CD14-positive monocyte (primary cell): Measurements from ENCODE around the gene SCP2. TPM values are rescaled to one million over a fixed set of nuclear protein-coding genes. Genes with fewer than 3 reads are reported as not detected.
"Not testable (repeated sequence)": the region's sequence is repeated elsewhere in the genome, so short reads cannot be mapped to it uniquely, and the experiment has no call there.

Source experiments
- DNase-seq, 3 donors: peaks; one replicate each; pipeline ENCODE4 v3.0.0-alpha.2; 2011 to 2022
- H2AFZ ChIP-seq: 2 replicates; pipeline ENCODE4 v1.6.0; 2012; ENCODE audit warnings: mild to moderate bottlenecking, low read depth, low read length, inconsistent platforms; ENCODE audit not compliant: insufficient read depth, poor library complexity, severe bottlenecking
- H3K27ac ChIP-seq, 2 donors: 1 replicate in 1 of 2; 2 replicates in 1 of 2; pipeline ENCODE4 v1.5.1; 2012 to 2013; ENCODE audit warnings: low read length in 2 of 2, control low read depth in 1 of 2, inconsistent platforms in 1 of 2, low read depth in 1 of 2, mild to moderate bottlenecking in 1 of 2
- H3K27me3 ChIP-seq, 2 donors: one replicate each; pipeline versions ENCODE4 v1.6.0 to v1.6.1; 2011 to 2013; ENCODE audit warnings: low read length in 2 of 2; ENCODE audit not compliant: control insufficient read depth in 2 of 2, insufficient read depth in 2 of 2
- H3K36me3 ChIP-seq, 2 donors: replicated peaks in 1 of 2; 1 replicate in 1 of 2; 2 replicates in 1 of 2; pipeline versions ENCODE4 v1.5.1 to v1.6.1; 2012 to 2013; ENCODE audit warnings: low read length in 2 of 2, control low read depth in 1 of 2, inconsistent platforms in 1 of 2, mild to moderate bottlenecking in 1 of 2; ENCODE audit not compliant: insufficient read depth in 2 of 2, control insufficient read depth in 1 of 2
- H3K4me1 ChIP-seq, 2 donors: 1 replicate in 1 of 2; 2 replicates in 1 of 2; pipeline versions ENCODE4 v1.5.1 to v1.6.1; 2012 to 2013; ENCODE audit warnings: low read length in 2 of 2, control low read depth in 1 of 2, inconsistent platforms in 1 of 2, mild to moderate bottlenecking in 1 of 2, moderate library complexity in 1 of 2; ENCODE audit not compliant: insufficient read depth in 2 of 2, control insufficient read depth in 1 of 2
- H3K4me2 ChIP-seq: replicated peaks from 2 replicates; pipeline ENCODE3; 2012; ENCODE audit warnings: low read length, moderate library complexity, mild to moderate bottlenecking; ENCODE audit not compliant: poor library complexity, severe bottlenecking; ENCODE audit errors: extremely low read depth
- H3K4me3 ChIP-seq, 3 experiments: fragments of 200-600 bp in 1 of 3; sonication (generic) in 1 of 3; replicated peaks in 1 of 3; 1 replicate in 2 of 3; 2 replicates in 1 of 3; pipeline ENCODE4 v1.5.1; 2011 to 2013; ENCODE audit warnings: low read length in 3 of 3, mild to moderate bottlenecking in 3 of 3, control low read depth in 2 of 3, low read depth in 2 of 3, inconsistent platforms in 1 of 3, moderate library complexity in 1 of 3
- H3K79me2 ChIP-seq: 2 replicates; pipeline ENCODE4 v1.6.0; 2012; ENCODE audit warnings: mild to moderate bottlenecking, control low read depth, inconsistent platforms, low read length, moderate library complexity; ENCODE audit not compliant: insufficient read depth
- H3K9ac ChIP-seq: 2 replicates; pipeline ENCODE4 v1.6.0; 2017; ENCODE audit warnings: low read length, mild to moderate bottlenecking; ENCODE audit not compliant: insufficient read depth, poor library complexity, severe bottlenecking
- H3K9me3 ChIP-seq, 2 donors: replicated peaks in 1 of 2; 1 replicate in 1 of 2; 2 replicates in 1 of 2; pipeline versions ENCODE4 v1.5.1 to v1.6.1; 2012 to 2013; ENCODE audit warnings: low read length in 2 of 2, control low read depth in 1 of 2; ENCODE audit not compliant: control insufficient read depth in 1 of 2, insufficient read depth in 1 of 2
- H4K20me1 ChIP-seq: 2 replicates; pipeline ENCODE4 v1.6.0; 2012; ENCODE audit warnings: mild to moderate bottlenecking, low read length, control low read depth, moderate library complexity; ENCODE audit not compliant: insufficient read depth
- H3K27ac Mint-ChIP-seq, 7 donors: one replicate each; pipeline ENCODE4 v1.8.0; 2020; ENCODE audit warnings: mild to moderate bottlenecking in 7 of 7, mixed read lengths in 7 of 7, moderate library complexity in 6 of 7, inconsistent platforms in 2 of 7
- H3K27me3 Mint-ChIP-seq, 3 donors: one replicate each; pipeline ENCODE4 v1.8.0; 2021 to 2022; ENCODE audit warnings: low read depth in 3 of 3, mild to moderate bottlenecking in 3 of 3, mixed read lengths in 3 of 3, moderate library complexity in 3 of 3, inconsistent platforms in 1 of 3
- H3K36me3 Mint-ChIP-seq, 2 donors: one replicate each; pipeline ENCODE4 v1.8.0; 2020; ENCODE audit warnings: mixed read lengths in 2 of 2, inconsistent platforms in 1 of 2, mild to moderate bottlenecking in 1 of 2
- H3K4me1 Mint-ChIP-seq: one replicate; pipeline ENCODE4 v1.8.0; 2020; ENCODE audit warnings: mild to moderate bottlenecking, mixed read lengths
- H3K4me3 Mint-ChIP-seq, 2 donors: one replicate each; pipeline ENCODE4 v1.8.0; 2020; ENCODE audit warnings: mild to moderate bottlenecking in 2 of 2, mixed read lengths in 2 of 2, moderate library complexity in 1 of 2
- H3K9me3 Mint-ChIP-seq, 7 donors: one replicate each; pipeline ENCODE4 v1.8.0; 2020 to 2022; ENCODE audit warnings: mixed read lengths in 7 of 7, mild to moderate bottlenecking in 6 of 7, moderate library complexity in 6 of 7, inconsistent platforms in 2 of 7
- WGBS: methylation state at CpG from one replicate; pipeline ENCODE4 v1.1.5; 2013; ENCODE audit warnings: missing lambda C conversion rate; ENCODE audit not compliant: insufficient coverage; 5-methylcytosine and 5-hydroxymethylcytosine counted together
- intact Hi-C, 2 donors: fragments of 100-400 bp; cut with micrococcal nuclease; formaldehyde crosslinking; loops; one replicate each; pipeline versions ENCODE4 v1.15.0 to v1.15.1; 2023
- polyA plus RNA-seq, 3 donors: library from polyadenylated mRNA; depleted of rRNA in 1 of 3; unstranded in 2 of 3; stranded (reverse) in 1 of 3; fragments of 300-500 nt in 2 of 3; fragments of >200 nt in 1 of 3; fragmentation: Illumina TruSeq in 2 of 3; gene quantifications; 1 replicate in 2 of 3; 2 replicates in 1 of 3; pipeline ENCODE4 v1.2.3, GENCODE V29; 2012 to 2021
- TF ChIP-seq, protein P1 (sequence below): fragments of 200-600 bp; IDR thresholded peaks from one replicate; pipeline ENCODE4 v1.8.0; 2022; ENCODE audit warnings: antibody characterized with exemption, mild to moderate bottlenecking

SCP2 gene
- polyA plus RNA-seq, 3 donors, result 56.3 to 197 (median 156) TPM

GRCh38 chr1:52947490-52947889, 20.4 kb downstream of the SCP2 start:
- no peak overlapping the region for H3K9ac ChIP-seq
- H3K4me1 ChIP-seq, result no peaks in the 10 kb centered on the region
- peaks cover 0 to 3% (median 2%) of the 10 kb centered on the region in 3 donors for H3K27me3 Mint-ChIP-seq
- H4K20me1 ChIP-seq, result no peaks in the 10 kb centered on the region
- no peak for DNase-seq
- no peak overlapping the region for H3K4me2 ChIP-seq
- peaks cover 20 to 37% of the 10 kb centered on the region in 2 donors for H3K36me3 Mint-ChIP-seq
- no peak overlapping the region for H2AFZ ChIP-seq
- H3K36me3 ChIP-seq, result no peaks in the 10 kb centered on the region
- H3K4me3 ChIP-seq, result no peak overlapping the region
- H3K27ac ChIP-seq, result no peak overlapping the region
- intact Hi-C loops, result no loop called here
- no peaks in the 10 kb centered on the region for H3K79me2 ChIP-seq
- TF ChIP-seq, protein P1, sequence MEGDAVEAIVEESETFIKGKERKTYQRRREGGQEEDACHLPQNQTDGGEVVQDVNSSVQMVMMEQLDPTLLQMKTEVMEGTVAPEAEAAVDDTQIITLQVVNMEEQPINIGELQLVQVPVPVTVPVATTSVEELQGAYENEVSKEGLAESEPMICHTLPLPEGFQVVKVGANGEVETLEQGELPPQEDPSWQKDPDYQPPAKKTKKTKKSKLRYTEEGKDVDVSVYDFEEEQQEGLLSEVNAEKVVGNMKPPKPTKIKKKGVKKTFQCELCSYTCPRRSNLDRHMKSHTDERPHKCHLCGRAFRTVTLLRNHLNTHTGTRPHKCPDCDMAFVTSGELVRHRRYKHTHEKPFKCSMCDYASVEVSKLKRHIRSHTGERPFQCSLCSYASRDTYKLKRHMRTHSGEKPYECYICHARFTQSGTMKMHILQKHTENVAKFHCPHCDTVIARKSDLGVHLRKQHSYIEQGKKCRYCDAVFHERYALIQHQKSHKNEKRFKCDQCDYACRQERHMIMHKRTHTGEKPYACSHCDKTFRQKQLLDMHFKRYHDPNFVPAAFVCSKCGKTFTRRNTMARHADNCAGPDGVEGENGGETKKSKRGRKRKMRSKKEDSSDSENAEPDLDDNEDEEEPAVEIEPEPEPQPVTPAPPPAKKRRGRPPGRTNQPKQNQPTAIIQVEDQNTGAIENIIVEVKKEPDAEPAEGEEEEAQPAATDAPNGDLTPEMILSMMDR, result no peak
- H3K9me3 Mint-ChIP-seq, result peaks cover 0 to 4% (median 0%) of the 10 kb centered on the region in 7 donors
- WGBS, result no CpG with 5 or more reads among the region's 1 CpG
- no peaks in the 10 kb centered on the region for H3K9me3 ChIP-seq
- no peak overlapping the region for H3K4me3 Mint-ChIP-seq
- no peak overlapping the region for H3K27ac Mint-ChIP-seq
- H3K27me3 ChIP-seq, result no peaks in the 10 kb centered on the region
- peaks cover 1% of the 10 kb centered on the region for H3K4me1 Mint-ChIP-seq

- peaks cover 24 to 38% of the 10 kb centered on the region in 2 donors for H3K36me3 Mint-ChIP-seq
- H3K27ac ChIP-seq, result not testable (repeated sequence)
These were observed 22.5 kb downstream of the SCP2 start for GRCh38 chr1:52949602-52950001.

More at GRCh38 chr1:52949602-52950001, 22.5 kb downstream of the SCP2 start:
- H3K4me2 ChIP-seq, H3K79me2 ChIP-seq, H3K9me3 ChIP-seq, H2AFZ ChIP-seq, H3K27ac Mint-ChIP-seq, DNase-seq, H3K27me3 ChIP-seq, H3K9ac ChIP-seq, H3K4me1 Mint-ChIP-seq, H3K4me3 ChIP-seq, H3K27me3 Mint-ChIP-seq, H4K20me1 ChIP-seq, H3K4me1 ChIP-seq, H3K4me3 Mint-ChIP-seq, H3K36me3 ChIP-seq, H3K9me3 Mint-ChIP-seq, intact Hi-C loops: not testable (repeated sequence)
